HG02678 (cell line): ENCODE data around the gene ZSWIM4.
"Not testable (repeated sequence)": the region's sequence is repeated elsewhere in the genome, so short reads cannot be mapped to it uniquely, and the experiment has no call there.

Source experiments
- ATAC-seq: cut with Tn5 transposase; IDR thresholded peaks from one replicate; pipeline ENCODE4 v1.9.1; 2021; ENCODE audit warnings: mild to moderate bottlenecking, moderate library complexity; ENCODE audit not compliant: unreplicated experiment

The ZSWIM4 gene

GRCh38 chr19:13794757-13795589 is at the start of gene ZSWIM4:
ZSWIM4 (plus strand) TSS chr19:13795443; CDS start chr19:13795649, 206 bp downstream.
- peak; percentile 93 for ATAC-seq

- no peak for ATAC-seq
Observed at GRCh38 chr19:13747098-13747453, 48.2 kb upstream of the ZSWIM4 start.

DNA sequence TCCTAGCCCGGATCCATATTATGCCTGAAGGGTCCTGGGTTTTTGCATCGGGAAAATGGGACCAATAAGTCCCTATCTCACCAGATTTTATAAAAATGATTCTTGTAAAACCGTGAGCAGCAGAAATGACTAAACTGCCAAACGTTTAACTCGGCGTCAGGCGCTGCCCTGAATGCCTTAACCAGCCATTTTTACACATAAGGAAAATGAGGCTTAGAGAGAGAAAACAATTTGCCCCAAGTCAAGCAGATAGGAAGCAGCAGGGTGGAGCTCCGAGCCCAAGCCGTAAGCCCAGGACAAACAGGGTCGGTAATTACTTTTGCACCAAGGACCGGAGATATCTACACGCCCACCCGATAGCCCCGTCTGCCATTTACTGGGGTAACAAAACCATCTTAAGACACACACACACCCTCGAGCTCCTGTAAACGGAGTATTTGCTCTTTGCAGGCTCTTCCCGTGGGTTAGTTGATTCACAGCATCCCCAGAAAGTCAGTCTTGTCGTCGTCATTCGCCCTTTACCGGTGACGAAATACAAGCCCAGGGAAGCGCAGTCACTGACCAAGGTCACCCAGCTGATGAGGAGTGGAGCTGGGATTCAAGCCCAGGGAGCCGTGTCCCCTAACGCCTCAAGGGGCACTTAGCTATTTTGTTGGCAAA is 46.9 kb upstream of the ZSWIM4 start:
- no peak for ATAC-seq

DNA sequence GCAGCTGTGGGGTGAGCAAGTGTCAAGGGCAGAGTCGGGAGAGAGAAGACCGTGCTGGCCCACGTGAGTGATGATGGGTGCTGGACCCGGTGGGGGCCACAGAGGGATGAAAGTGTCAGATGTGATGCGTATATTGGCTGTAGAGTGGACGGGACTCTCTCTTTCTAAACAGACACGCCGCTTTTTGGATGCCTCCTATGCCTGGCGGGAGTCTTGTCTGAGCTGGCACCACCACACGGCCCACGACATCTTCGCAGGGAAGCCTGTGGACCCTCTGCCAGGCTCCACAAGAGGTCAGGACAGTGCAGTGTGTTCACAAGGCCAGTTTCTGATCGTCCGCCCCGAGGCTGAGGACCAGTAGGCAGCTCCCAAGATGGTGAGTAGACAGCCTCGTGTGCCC is 43.8 kb upstream of the ZSWIM4 start:
- no peak for ATAC-seq

- ATAC-seq = not testable (repeated sequence)
Observed at GRCh38 chr19:13753622-13754021, 41.6 kb upstream of the ZSWIM4 start.

DNA sequence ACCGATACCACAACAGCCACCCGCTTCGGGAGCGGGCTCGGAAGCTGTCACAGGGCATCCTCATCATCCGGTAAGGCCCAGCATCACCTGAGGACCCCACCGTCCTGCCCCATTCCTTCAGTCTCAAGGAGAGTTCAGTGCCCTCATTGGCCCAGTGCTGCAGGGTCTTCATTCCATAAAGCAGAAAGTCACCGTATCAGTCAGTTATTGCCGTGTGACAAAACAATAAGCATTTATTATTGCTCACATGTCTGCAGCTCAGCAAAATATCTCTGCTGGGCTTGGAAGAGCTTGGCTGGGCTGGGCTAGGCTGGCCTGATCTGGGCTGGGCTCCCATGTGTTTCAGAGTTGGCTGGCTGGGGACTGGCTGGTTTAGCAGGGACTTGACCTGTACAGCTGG is 39.0 kb upstream of the ZSWIM4 start:
- no peak for ATAC-seq

- no peak for ATAC-seq
Observed at GRCh38 chr19:13757805-13758772, 37.2 kb upstream of the ZSWIM4 start.

DNA sequence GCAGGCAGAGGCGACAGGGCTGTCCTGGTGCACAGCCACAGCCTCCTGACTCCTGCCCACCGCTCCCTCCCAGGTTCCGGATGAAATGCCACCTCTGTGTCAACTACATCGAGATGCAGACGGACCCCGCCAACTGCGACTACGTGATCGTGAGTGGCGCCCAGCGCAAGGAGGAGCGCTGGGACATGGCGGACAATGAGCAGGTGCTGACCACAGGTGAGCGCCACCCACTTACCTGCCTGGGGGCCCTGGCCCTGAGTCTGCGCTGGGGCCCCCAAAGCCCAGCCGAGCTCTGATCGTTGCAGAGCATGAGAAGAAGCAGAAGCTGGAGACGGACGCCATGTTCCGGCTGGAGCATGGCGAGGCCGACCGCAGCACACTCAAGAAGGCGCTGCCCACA is 36.4 kb upstream of the ZSWIM4 start:
- ATAC-seq = no peak

DNA sequence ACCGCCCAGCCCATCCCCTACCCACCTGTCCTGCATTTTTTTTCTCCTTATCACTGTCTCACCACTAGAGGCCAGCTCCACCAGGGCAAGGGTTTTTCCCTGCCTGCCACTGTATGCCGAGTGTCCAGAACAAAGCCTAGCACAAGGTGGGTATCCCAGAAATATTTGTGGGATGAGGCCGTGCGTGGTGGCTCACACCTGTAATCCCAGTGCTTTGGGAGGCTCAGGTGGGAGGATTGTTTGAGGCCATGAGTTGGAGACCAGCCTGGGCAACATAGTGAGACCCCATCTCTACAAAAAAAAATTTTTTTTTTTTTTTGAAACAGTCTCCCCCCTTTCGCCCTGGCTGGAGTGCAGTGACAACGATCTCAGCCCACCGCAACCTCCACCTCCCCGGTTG is 33.8 kb upstream of the ZSWIM4 start:
- no peak for ATAC-seq

- no peak for ATAC-seq
Observed at GRCh38 chr19:13762635-13763235, 32.5 kb upstream of the ZSWIM4 start.

GRCh38 chr19:13763265-13763664 is 32.0 kb upstream of the ZSWIM4 start:
- ATAC-seq = no peak

GRCh38 chr19:13764101-13764807 is 31.0 kb upstream of the ZSWIM4 start, which contains the start of gene MRI1:
MRI1 (plus strand) TSS chr19:13764522; CDS start chr19:13764589, 67 bp downstream.
- ATAC-seq = peak; percentile 70

GRCh38 chr19:13764821-13765394 is 30.3 kb upstream of the ZSWIM4 start:
- peak; percentile 22 for ATAC-seq

- ATAC-seq = no peak
Observed at GRCh38 chr19:13765395-13766094, 29.7 kb upstream of the ZSWIM4 start.

- ATAC-seq = no peak
Observed at GRCh38 chr19:13766095-13766481, 29.2 kb upstream of the ZSWIM4 start.

- ATAC-seq = no peak
Observed at GRCh38 chr19:13768510-13768909, 26.7 kb upstream of the ZSWIM4 start.

- no peak for ATAC-seq
Observed at GRCh38 chr19:13770013-13770635, 25.1 kb upstream of the ZSWIM4 start.
